ENCODE data around the gene ITCH. TPM values are rescaled to one million over a fixed set of nuclear protein-coding genes. Genes with fewer than 3 reads are reported as not detected.
"Not testable (repeated sequence)": the region's sequence is repeated elsewhere in the genome, so short reads cannot be mapped to it uniquely, and the experiment has no call there.

The ITCH gene
- total RNA-seq, 1 donor from 2014 or later: 96.9 TPM

GRCh38 chr20:34407962-34408474, 44.9 kb downstream of the ITCH start:
- peaks cover 22% of the 10 kb centered on the region for H3K4me1 Mint-ChIP-seq (ENCODE audit: low read depth)
- DNase-seq (ENCODE audit: low spot score): peak; percentile 22
- peaks cover 27% of the 10 kb centered on the region for H3K36me3 Mint-ChIP-seq (ENCODE audit: low read depth)
- no peaks in the 10 kb centered on the region for H3K9me3 Mint-ChIP-seq (ENCODE audit: low read depth)
- H3K27ac Mint-ChIP-seq (ENCODE audit: unreplicated experiment): peak overlapping the region; percentile 69
- no peak for TF ChIP-seq CTCF (IDR thresholded peaks at IDR 0.05)
- H3K27me3 Mint-ChIP-seq (ENCODE audit: low read depth): no peaks in the 10 kb centered on the region
- H3K4me3 Mint-ChIP-seq (ENCODE audit: unreplicated experiment): no peak overlapping the region

- H3K27ac Mint-ChIP-seq (ENCODE audit: unreplicated experiment): no peak overlapping the region
- peaks cover 32% of the 10 kb centered on the region for H3K36me3 Mint-ChIP-seq (ENCODE audit: low read depth)
- TF ChIP-seq CTCF (IDR thresholded peaks at IDR 0.05): no peak
- no peak overlapping the region for H3K4me3 Mint-ChIP-seq (ENCODE audit: unreplicated experiment)
- no peak for DNase-seq (ENCODE audit: low spot score)
- H3K4me1 Mint-ChIP-seq (ENCODE audit: low read depth): peaks cover 21% of the 10 kb centered on the region
- H3K9me3 Mint-ChIP-seq (ENCODE audit: low read depth): no peaks in the 10 kb centered on the region
- no peaks in the 10 kb centered on the region for H3K27me3 Mint-ChIP-seq (ENCODE audit: low read depth)
Measured at GRCh38 chr20:34410336-34410735, 47.3 kb downstream of the ITCH start.

- peak overlapping the region; percentile 69 for H3K27ac Mint-ChIP-seq (ENCODE audit: unreplicated experiment)
- no peak for DNase-seq (ENCODE audit: low spot score)
- no peaks in the 10 kb centered on the region for H3K27me3 Mint-ChIP-seq (ENCODE audit: low read depth)
- H3K4me3 Mint-ChIP-seq (ENCODE audit: unreplicated experiment): no peak overlapping the region
- no peaks in the 10 kb centered on the region for H3K9me3 Mint-ChIP-seq (ENCODE audit: low read depth)
- peaks cover 34% of the 10 kb centered on the region for H3K4me1 Mint-ChIP-seq (ENCODE audit: low read depth)
- H3K36me3 Mint-ChIP-seq (ENCODE audit: low read depth): peaks cover 36% of the 10 kb centered on the region
- TF ChIP-seq CTCF (IDR thresholded peaks at IDR 0.05): no peak
Measured at GRCh38 chr20:34412453-34412852, 49.4 kb downstream of the ITCH start.

GRCh38 chr20:34414525-34414924, 51.5 kb downstream of the ITCH start:
- H3K4me1 Mint-ChIP-seq (ENCODE audit: low read depth): peaks cover 31% of the 10 kb centered on the region
- H3K27me3 Mint-ChIP-seq (ENCODE audit: low read depth); H3K4me3 Mint-ChIP-seq (ENCODE audit: unreplicated experiment); H3K9me3 Mint-ChIP-seq (ENCODE audit: low read depth); DNase-seq (ENCODE audit: low spot score): not testable (repeated sequence)
- peaks cover 34% of the 10 kb centered on the region for H3K36me3 Mint-ChIP-seq (ENCODE audit: low read depth)
- peak overlapping the region; percentile 75 for H3K27ac Mint-ChIP-seq (ENCODE audit: unreplicated experiment)

- Mint-ChIP-seq H3K27ac (ENCODE audit: unreplicated experiment) (peak overlapping the region; percentile 75), H3K4me3 (ENCODE audit: unreplicated experiment) (no peak overlapping the region), H3K36me3 (ENCODE audit: low read depth) (peaks cover 35% of the 10 kb centered on the region), H3K4me1 (ENCODE audit: low read depth) (peaks cover 32% of the 10 kb centered on the region), H3K9me3 (ENCODE audit: low read depth) (no peaks in the 10 kb centered on the region), H3K27me3 (ENCODE audit: low read depth) (no peaks in the 10 kb centered on the region)
- DNase-seq (ENCODE audit: low spot score): no peak
- no peak for TF ChIP-seq CTCF (IDR thresholded peaks at IDR 0.05)
Measured at GRCh38 chr20:34415079-34415478, 52.0 kb downstream of the ITCH start.

GRCh38 chr20:34420146-34420545, 57.1 kb downstream of the ITCH start:
- H3K4me1 Mint-ChIP-seq (ENCODE audit: low read depth): peaks cover 19% of the 10 kb centered on the region
- TF ChIP-seq CTCF (IDR thresholded peaks at IDR 0.05): no peak
- peaks cover 53% of the 10 kb centered on the region for H3K36me3 Mint-ChIP-seq (ENCODE audit: low read depth)
- no peak for DNase-seq (ENCODE audit: low spot score)
- H3K27me3 Mint-ChIP-seq (ENCODE audit: low read depth): no peaks in the 10 kb centered on the region
- no peaks in the 10 kb centered on the region for H3K9me3 Mint-ChIP-seq (ENCODE audit: low read depth)
- peak overlapping the region; percentile 46 for H3K27ac Mint-ChIP-seq (ENCODE audit: unreplicated experiment)
- no peak overlapping the region for H3K4me3 Mint-ChIP-seq (ENCODE audit: unreplicated experiment)

Measured in chondrocyte (in vitro differentiated cells).